ENCODE results near the gene PROM1. TPM values are rescaled to one million over a fixed set of nuclear protein-coding genes. Genes with fewer than 3 reads are reported as not detected.

Gene PROM1
- total RNA-seq, 3 donors from 2014 or later = 0.64 to 106 (median 40.0) TPM

DNA sequence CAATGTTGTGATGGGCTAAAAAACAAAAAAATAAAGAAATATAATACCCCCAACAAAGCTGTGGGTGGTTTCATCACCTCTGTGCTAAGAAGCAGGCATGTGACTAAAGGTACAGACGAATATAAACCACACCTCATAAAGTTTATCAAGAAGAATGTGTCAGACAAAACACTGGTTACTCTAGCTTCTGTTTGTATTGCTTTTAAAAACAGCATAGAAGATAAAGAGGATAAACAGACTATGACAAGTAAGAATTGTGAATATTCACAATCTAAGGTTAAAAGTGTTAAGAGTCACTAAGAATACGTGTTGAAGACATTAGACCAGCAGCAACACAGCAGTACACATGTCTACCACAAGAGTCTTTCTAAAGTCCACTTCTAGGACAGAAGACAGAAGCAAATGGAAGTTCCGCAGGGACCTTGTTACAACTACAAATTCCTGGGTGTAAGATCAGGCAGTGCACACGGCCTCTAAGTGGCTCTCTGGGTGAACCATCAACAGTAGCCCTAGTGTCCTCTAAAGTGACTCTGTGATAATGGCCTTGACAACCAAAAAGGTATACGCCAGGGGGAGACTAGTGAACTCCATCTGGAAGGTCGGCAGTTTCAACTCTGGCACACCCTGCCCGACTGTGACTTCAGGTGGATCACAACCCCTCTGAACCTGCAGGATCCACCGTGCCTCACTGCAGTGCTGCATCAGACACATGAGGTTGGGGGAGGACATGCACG, 112.6 kb downstream of the PROM1 start:
- no peaks in the 10 kb centered on the region for H3K9me3 ChIP-seq
- no peaks in the 10 kb centered on the region for H3K36me3 ChIP-seq
- TF ChIP-seq, protein P1, sequence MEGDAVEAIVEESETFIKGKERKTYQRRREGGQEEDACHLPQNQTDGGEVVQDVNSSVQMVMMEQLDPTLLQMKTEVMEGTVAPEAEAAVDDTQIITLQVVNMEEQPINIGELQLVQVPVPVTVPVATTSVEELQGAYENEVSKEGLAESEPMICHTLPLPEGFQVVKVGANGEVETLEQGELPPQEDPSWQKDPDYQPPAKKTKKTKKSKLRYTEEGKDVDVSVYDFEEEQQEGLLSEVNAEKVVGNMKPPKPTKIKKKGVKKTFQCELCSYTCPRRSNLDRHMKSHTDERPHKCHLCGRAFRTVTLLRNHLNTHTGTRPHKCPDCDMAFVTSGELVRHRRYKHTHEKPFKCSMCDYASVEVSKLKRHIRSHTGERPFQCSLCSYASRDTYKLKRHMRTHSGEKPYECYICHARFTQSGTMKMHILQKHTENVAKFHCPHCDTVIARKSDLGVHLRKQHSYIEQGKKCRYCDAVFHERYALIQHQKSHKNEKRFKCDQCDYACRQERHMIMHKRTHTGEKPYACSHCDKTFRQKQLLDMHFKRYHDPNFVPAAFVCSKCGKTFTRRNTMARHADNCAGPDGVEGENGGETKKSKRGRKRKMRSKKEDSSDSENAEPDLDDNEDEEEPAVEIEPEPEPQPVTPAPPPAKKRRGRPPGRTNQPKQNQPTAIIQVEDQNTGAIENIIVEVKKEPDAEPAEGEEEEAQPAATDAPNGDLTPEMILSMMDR (IDR thresholded peaks at IDR 0.05) = no peak
- no peak for TF ChIP-seq POLR2A (IDR thresholded peaks at IDR 0.05)
- no peak for TF ChIP-seq POLR2AphosphoS5 (IDR thresholded peaks at IDR 0.05)
- intact Hi-C loops (cut with DNase I; ENCODE audit: low total_unique reads) = no loop called here
- DNase-seq (ENCODE audit: low spot score in 2 of 2) = no peak
- no peak overlapping the region for H3K4me3 ChIP-seq
- no peak overlapping the region for H3K27ac ChIP-seq
- H3K27me3 ChIP-seq = no peaks in the 10 kb centered on the region
- H3K4me1 ChIP-seq = no peaks in the 10 kb centered on the region

DNA sequence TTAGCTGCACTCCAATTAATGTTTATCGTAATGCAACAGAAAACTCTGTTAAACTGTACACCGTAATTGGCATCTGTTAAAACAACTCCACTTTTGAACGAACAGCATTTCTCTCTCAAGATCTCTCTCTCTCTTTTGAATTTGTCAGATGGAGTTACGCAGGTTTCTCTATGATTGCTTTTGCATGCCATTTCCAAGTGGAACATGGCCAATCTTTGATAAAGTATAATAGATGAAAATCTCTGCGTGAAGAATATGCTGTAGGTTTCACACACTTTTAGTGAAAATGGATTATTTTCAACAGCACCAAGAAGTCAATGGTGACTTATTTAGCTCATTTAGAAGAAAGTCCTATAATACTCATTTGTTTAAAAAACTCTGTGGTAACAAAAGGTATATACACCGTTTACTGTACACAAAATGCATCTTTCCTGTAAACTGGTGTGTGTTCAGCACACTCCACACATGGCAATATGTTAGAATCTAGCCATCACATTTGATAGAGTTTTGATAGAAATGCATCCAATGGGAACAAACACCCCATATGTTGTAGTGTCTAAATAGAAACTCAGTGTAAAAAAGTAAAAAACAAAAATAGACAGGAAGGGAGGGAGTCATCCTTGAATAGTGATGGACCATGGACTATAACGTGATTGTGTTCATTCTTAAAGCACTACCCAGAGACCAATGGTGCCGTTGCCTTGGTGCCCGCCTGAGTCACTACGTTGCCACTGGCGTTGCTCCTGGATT, 115.1 kb downstream of the PROM1 start:
- DNase-seq (ENCODE audit: low spot score in 2 of 2) = no peak
- no peak overlapping the region for H3K4me3 ChIP-seq
- no peaks in the 10 kb centered on the region for H3K36me3 ChIP-seq
- H3K27me3 ChIP-seq = no peaks in the 10 kb centered on the region
- intact Hi-C loops (cut with DNase I; ENCODE audit: low total_unique reads) = no loop called here
- no peak overlapping the region for H3K27ac ChIP-seq
- no peaks in the 10 kb centered on the region for H3K4me1 ChIP-seq
- TF ChIP-seq POLR2AphosphoS5 (IDR thresholded peaks at IDR 0.05) (no peak), POLR2A (IDR thresholded peaks at IDR 0.05) (no peak)
- TF ChIP-seq, protein P1 (IDR thresholded peaks at IDR 0.05) = no peak
- H3K9me3 ChIP-seq = no peaks in the 10 kb centered on the region

DNA sequence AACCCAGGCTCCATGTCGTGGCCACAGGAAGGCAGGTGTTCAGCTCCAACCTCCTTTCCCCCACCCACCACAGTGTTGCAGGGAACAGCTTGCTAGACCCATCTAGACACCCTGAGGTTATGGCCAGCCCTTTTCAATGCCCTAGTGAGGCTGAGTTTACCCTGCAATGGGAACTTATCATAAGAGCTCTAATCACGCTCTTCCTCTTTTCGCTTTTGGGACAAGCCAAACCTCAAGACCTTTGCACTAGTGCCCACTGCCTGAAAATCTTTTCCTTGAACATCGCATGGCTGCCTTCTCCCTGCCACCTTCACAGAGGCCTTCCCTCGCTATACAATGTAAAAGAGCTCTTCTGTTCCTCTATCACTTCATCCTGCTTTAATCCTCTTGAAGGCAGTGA, 118.5 kb downstream of the PROM1 start:
- TF ChIP-seq POLR2A (IDR thresholded peaks at IDR 0.05) = no peak
- TF ChIP-seq, protein P1 (IDR thresholded peaks at IDR 0.05) = no peak
- DNase-seq (ENCODE audit: low spot score in 2 of 2) = no peak
- no peak overlapping the region for H3K4me3 ChIP-seq
- intact Hi-C loops (cut with DNase I; ENCODE audit: low total_unique reads) = no loop called here
- no peaks in the 10 kb centered on the region for H3K9me3 ChIP-seq
- no peaks in the 10 kb centered on the region for H3K36me3 ChIP-seq
- H3K27ac ChIP-seq = no peak overlapping the region
- H3K4me1 ChIP-seq = no peaks in the 10 kb centered on the region
- H3K27me3 ChIP-seq = no peaks in the 10 kb centered on the region

DNA sequence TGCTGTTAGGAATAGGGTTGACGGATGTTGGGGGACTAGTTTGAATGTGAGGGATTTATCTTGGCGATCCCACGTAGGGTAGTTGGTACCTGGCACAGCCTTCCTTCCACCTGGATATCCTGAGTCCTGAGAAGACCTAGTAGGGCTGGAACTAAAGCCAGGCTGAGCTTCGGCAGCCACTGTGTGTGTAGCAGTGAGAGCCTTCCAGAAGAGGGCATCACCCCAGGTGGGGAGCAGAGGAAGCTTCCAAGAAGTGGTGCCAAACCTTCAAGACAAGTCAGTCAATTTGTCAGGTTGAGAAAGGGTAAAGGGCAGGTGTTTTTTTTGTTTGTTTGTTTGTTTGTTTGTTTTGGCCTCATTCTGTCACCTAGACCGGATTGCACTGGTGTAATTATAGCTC, 119.7 kb downstream of the PROM1 start:
- Histone ChIP-seq H3K27me3 (no peaks in the 10 kb centered on the region), H3K9me3 (no peaks in the 10 kb centered on the region), H3K4me3 (no peak overlapping the region), H3K4me1 (no peaks in the 10 kb centered on the region), H3K36me3 (no peaks in the 10 kb centered on the region), H3K27ac (no peak overlapping the region)
- intact Hi-C loops (cut with DNase I; ENCODE audit: low total_unique reads) = no loop called here
- TF ChIP-seq POLR2A (IDR thresholded peaks at IDR 0.05) (no peak), POLR2AphosphoS5 (IDR thresholded peaks at IDR 0.05) (no peak)
- TF ChIP-seq, protein P1 (IDR thresholded peaks at IDR 0.05) = no peak
- no peak for DNase-seq (ENCODE audit: low spot score in 2 of 2)

DNA sequence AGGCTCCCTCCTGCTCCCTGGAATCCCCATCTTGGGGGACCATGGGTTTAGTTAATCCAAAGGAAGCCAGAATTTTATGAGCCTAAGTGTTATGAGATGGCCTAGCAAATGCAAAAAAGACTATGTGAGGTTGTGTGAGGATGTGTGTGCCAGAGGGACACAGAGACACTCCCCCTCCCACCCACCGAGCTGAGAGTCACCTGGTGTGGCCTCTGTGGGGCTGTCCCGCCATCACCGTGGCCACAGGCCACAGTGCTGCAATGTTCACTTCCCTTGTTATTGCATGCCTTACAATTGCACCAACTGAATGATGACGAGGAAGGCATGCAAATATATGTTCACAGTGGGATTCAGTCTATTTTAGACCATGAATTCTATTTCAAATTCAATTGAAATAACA, 120.2 kb downstream of the PROM1 start:
- no peaks in the 10 kb centered on the region for H3K36me3 ChIP-seq
- intact Hi-C loops (cut with DNase I; ENCODE audit: low total_unique reads) = no loop called here
- TF ChIP-seq, protein P1 (IDR thresholded peaks at IDR 0.05) = no peak
- TF ChIP-seq POLR2A (IDR thresholded peaks at IDR 0.05) = no peak
- no peak for TF ChIP-seq POLR2AphosphoS5 (IDR thresholded peaks at IDR 0.05)
- no peak overlapping the region for H3K27ac ChIP-seq
- no peak for DNase-seq (ENCODE audit: low spot score in 2 of 2)
- H3K4me3 ChIP-seq = no peak overlapping the region
- H3K4me1 ChIP-seq = no peaks in the 10 kb centered on the region
- H3K9me3 ChIP-seq = no peaks in the 10 kb centered on the region
- H3K27me3 ChIP-seq = no peaks in the 10 kb centered on the region
